ENCODE data around the gene SGPP2. TPM values are rescaled to one million over a fixed set of nuclear protein-coding genes. Genes with fewer than 3 reads are reported as not detected.

Gene SGPP2
- total RNA-seq, 1 experiment from 2014 or later: 0.57 TPM

DNA sequence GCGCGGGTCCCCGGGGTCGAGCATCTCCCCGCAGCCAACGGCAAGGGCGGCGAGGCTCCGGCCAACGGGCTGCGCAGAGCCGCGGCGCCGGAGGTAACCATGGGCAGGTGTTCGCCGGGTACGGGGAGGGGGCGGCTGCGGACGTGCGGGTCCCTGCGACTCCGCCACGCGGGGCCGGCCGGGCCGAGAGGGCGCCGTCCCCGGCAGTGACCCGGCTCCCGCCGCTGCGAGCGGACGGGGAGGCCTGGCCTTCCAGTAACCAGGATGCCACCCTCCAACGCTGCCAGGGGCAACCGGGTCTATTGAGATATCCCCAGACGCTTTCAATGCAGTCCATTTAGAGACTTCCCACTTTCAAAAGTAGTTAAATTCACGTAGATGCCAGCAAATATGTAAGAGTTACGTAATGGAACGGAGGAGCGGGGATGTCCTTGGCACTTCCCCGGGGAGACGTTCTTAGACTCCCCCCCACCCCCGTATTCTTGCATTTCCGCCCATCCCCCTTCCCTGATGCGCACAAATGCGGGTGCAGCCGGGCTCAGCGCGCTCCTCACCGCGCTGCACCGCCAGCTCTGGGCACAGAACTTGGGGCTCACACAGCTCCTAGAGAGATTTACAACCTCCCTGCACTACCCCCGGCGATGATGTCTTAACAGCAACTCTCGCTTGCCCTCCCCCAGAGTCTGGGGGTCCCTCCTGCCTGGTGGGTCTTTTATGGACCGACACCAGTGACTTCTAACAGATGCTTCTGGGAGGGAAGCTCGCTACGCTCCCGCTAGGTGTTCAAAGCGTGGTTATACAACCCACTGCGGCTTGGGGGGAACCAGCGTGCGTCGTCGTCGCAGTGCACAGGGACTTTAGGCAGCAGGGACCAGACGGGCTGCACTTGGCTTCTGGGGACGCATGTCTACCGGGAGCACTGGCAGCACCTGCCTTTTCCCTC is 657 bp downstream of the SGPP2 start:
- H3K4me2 ChIP-seq: peak overlapping the region; percentile 76
- TF ChIP-seq EZH2 (IDR thresholded peaks at IDR 0.05; ENCODE audit: low read depth): no peak
- TF ChIP-seq, protein P1, sequence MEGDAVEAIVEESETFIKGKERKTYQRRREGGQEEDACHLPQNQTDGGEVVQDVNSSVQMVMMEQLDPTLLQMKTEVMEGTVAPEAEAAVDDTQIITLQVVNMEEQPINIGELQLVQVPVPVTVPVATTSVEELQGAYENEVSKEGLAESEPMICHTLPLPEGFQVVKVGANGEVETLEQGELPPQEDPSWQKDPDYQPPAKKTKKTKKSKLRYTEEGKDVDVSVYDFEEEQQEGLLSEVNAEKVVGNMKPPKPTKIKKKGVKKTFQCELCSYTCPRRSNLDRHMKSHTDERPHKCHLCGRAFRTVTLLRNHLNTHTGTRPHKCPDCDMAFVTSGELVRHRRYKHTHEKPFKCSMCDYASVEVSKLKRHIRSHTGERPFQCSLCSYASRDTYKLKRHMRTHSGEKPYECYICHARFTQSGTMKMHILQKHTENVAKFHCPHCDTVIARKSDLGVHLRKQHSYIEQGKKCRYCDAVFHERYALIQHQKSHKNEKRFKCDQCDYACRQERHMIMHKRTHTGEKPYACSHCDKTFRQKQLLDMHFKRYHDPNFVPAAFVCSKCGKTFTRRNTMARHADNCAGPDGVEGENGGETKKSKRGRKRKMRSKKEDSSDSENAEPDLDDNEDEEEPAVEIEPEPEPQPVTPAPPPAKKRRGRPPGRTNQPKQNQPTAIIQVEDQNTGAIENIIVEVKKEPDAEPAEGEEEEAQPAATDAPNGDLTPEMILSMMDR (conservative IDR thresholded peaks at IDR 0.05): no peak
- no peaks in the 10 kb centered on the region for H3K36me3 ChIP-seq (ENCODE audit: low read depth)
- peak in 1 of 2 experiments; percentile 26 for DNase-seq
- peaks cover 31% of the 10 kb centered on the region for H3K4me1 ChIP-seq (replicated peaks; ENCODE audit: insufficient read depth)
- H3K27ac ChIP-seq: no peak overlapping the region
- no peaks in the 10 kb centered on the region for H3K9me2 ChIP-seq (ENCODE audit: insufficient read depth)
- peak overlapping the region; percentile 54 for H3K4me3 ChIP-seq
- no peaks in the 10 kb centered on the region for H3K27me3 ChIP-seq (ENCODE audit: insufficient read depth, low read depth)
- intact Hi-C loops (cut with micrococcal nuclease; ENCODE audit: unreplicated experiment): loop anchor here (5.0 kb wide), 4 partner anchors 57 to 147 kb away; a partner anchor contains a TSS
- H3K79me2 ChIP-seq (ENCODE audit: low read depth): no peaks in the 10 kb centered on the region
- no TSS peak for BruUV-seq (replicated peaks)
- POLR2A ChIA-PET (ENCODE audit: unreplicated experiment): no interaction called here
- no peaks in the 10 kb centered on the region for H4K20me1 ChIP-seq (ENCODE audit: insufficient read depth)
- CTCF ChIA-PET: interaction anchor here (0.6 kb wide), 1 partner anchor 442 kb away, joined by 4 read pairs; no protein-coding TSS in a partner anchor
- H3K9me3 ChIP-seq (ENCODE audit: insufficient read depth, low read depth): no peaks in the 10 kb centered on the region
- H2AFZ ChIP-seq: peak overlapping the region; percentile 73
- peaks cover 16% of the 10 kb centered on the region for H3F3A ChIP-seq (ENCODE audit: insufficient read depth, low read depth)

DNA sequence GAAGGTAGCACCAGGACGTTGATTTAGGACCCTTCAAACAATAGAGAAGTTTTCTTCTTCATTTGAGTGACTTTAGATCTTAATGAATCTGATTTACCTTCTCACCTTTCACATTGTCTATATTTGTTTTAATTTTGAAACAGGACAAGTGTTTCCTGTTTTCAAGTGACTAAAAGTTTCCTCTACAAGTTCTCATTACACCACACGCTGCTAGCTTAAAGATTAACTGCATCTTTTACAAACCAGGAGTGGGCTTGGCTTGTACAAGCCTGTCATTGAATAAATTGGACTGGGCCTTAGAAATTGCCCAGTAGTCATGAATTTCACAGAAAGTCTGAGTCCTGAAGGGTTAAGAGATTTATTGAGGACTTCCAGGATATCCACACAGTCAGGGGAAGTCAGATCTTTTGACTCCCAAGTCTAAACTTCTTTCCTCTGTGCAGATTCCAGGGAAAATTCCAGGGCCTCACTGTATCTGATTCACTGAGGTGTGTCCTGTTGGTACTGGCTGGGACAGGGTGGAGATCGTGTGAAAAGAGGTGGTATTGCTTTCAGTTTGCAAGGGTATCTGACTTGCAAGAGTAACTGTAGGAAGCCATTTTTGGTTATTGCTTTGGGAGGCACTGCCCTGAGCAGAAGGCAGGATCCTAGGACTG is 3.4 kb downstream of the SGPP2 start:
- CTCF ChIA-PET: no interaction called here
- BruUV-seq (replicated peaks): no TSS peak

DNA sequence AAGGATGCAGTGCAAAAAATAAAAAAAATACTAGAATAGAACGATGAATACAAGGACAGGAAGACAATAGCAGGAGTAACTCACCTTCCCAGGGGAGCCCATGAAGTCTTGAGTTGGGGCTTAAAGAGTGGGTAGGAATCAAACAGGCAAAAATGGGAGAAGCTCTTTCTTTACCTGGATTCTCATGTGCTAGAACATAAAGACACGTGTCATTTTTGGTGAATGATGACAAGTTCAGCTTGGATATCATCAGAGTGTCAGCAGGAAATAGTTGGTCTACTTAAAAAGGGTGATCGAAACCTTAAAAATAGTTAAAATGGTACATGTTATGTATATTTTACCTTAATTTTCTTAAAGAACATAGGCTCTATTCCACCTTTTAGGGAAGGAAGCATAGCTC is 5.7 kb downstream of the SGPP2 start:
- intact Hi-C loops (cut with micrococcal nuclease; ENCODE audit: unreplicated experiment): no loop called here
- TF ChIP-seq, protein P1 (conservative IDR thresholded peaks at IDR 0.05): no peak

More for the DNA sequence above, 3.4 kb downstream of the SGPP2 start:
- H2AFZ ChIP-seq: no peak overlapping the region
- no peak overlapping the region for H3K4me3 ChIP-seq
- H3K4me2 ChIP-seq: peak overlapping the region; percentile 15
- DNase-seq: no peak
- no peaks in the 10 kb centered on the region for H3K27me3 ChIP-seq (ENCODE audit: insufficient read depth, low read depth)
- no peaks in the 10 kb centered on the region for H3K36me3 ChIP-seq (ENCODE audit: low read depth)
- TF ChIP-seq, protein P1 (conservative IDR thresholded peaks at IDR 0.05): no peak
- no peak for TF ChIP-seq EZH2 (IDR thresholded peaks at IDR 0.05; ENCODE audit: low read depth)
- H3K79me2 ChIP-seq (ENCODE audit: low read depth): no peaks in the 10 kb centered on the region
- peaks cover 30% of the 10 kb centered on the region for H3K4me1 ChIP-seq (replicated peaks; ENCODE audit: insufficient read depth)
- intact Hi-C loops (cut with micrococcal nuclease; ENCODE audit: unreplicated experiment): no loop called here
- POLR2A ChIA-PET (ENCODE audit: unreplicated experiment): no interaction called here
- no peaks in the 10 kb centered on the region for H3K9me2 ChIP-seq (ENCODE audit: insufficient read depth)
- 0 out of 2 replicates have a peak overlapping the region, but pooled peaks have one; percentile 0 for H3K27ac ChIP-seq
- no peaks in the 10 kb centered on the region for H4K20me1 ChIP-seq (ENCODE audit: insufficient read depth)
- peaks cover 11% of the 10 kb centered on the region for H3F3A ChIP-seq (ENCODE audit: insufficient read depth, low read depth)
- H3K9me3 ChIP-seq (ENCODE audit: insufficient read depth, low read depth): no peaks in the 10 kb centered on the region

More for the DNA sequence above, 5.7 kb downstream of the SGPP2 start:
- POLR2A ChIA-PET (ENCODE audit: unreplicated experiment): interaction anchor here (0.5 to 0.7 kb wide), 2 partner anchors 17 to 1098 kb away, joined by 3 to 5 read pairs; no protein-coding TSS in a partner anchor
- Histone ChIP-seq H3K79me2 (ENCODE audit: low read depth) (no peaks in the 10 kb centered on the region), H3K9me3 (ENCODE audit: insufficient read depth, low read depth) (no peaks in the 10 kb centered on the region), H3K27ac (no peak overlapping the region), H3K9me2 (ENCODE audit: insufficient read depth) (no peaks in the 10 kb centered on the region), H3K36me3 (ENCODE audit: low read depth) (no peaks in the 10 kb centered on the region), H3K4me1 (replicated peaks; ENCODE audit: insufficient read depth) (peaks cover 26% of the 10 kb centered on the region), H4K20me1 (ENCODE audit: insufficient read depth) (no peaks in the 10 kb centered on the region), H2AFZ (no peak overlapping the region), H3K27me3 (ENCODE audit: insufficient read depth, low read depth) (no peaks in the 10 kb centered on the region), H3K4me2 (no peak overlapping the region), H3K4me3 (no peak overlapping the region), H3F3A (ENCODE audit: insufficient read depth, low read depth) (no peaks in the 10 kb centered on the region)
- CTCF ChIA-PET: no interaction called here
- no TSS peak for BruUV-seq (replicated peaks)
- no peak for DNase-seq

Measured in PC-9 (cell line).